HFF-Myc (cell line): ENCODE measurements around the gene ADAMTS17.

Experiments used
- DNase-seq: peaks from one replicate; pipeline ENCODE4 v3.0.0-alpha.2; 2011; ENCODE audit warnings: low read depth; ENCODE audit errors: extremely low read depth
- H3K4me3 ChIP-seq: replicated peaks from 2 replicates; pipeline ENCODE4 v1.5.1; 2011; ENCODE audit warnings: low read depth, mild to moderate bottlenecking, control low read depth, low read length
- CTCF ChIP-seq: IDR thresholded peaks from 2 replicates; pipeline ENCODE4 v1.5.1; 2012; ENCODE audit warnings: mild to moderate bottlenecking, low read depth, low read length, control low read depth; ENCODE audit errors: missing control alignments

The ADAMTS17 gene

DNA sequence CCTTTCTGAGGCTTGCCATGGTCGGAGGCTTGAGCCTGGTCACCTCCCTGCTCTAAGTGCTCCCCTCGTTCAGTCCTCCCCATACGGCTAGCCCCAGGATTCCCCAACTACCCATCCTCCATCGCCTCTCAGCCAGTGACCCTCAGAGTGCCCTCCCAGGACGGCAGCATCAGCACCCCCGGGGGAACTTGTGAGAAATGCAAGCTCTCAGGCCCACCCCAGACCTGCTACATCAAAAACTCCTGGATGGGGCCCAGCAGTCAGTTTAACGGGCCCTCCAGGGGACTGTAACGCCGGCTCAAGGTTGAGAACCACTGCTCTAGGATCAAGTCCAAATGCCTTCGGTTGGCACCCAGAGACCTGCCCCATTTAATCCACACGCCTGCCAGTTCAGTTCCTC lies 6.9 kb downstream of the ADAMTS17 start:
- TF ChIP-seq CTCF = no peak
- no peak overlapping the region for H3K4me3 ChIP-seq
- DNase-seq = no peak

GRCh38 chr15:100334456-100334855 lies 7.3 kb downstream of the ADAMTS17 start:
- DNase-seq = no peak
- TF ChIP-seq CTCF = no peak
- no peak overlapping the region for H3K4me3 ChIP-seq

DNA sequence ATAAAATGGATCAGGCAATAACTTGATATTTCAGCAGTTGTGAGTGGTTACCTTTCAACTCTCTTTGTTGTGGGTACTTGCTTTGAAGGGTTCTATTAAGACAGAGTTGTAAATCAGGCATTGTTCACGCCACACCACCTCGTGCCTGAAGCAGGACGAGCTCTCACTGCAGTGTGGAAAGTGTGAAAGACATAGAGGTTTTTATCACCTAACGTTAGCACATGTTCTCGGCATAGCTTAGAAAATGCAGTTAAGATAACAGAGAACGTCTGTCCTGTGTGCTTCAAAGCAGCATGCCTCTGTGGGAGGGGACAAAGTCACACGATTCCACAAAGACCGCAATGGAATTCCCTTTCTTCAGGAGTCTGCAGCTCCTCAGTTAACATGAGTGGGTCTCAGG lies 7.8 kb downstream of the ADAMTS17 start:
- no peak overlapping the region for H3K4me3 ChIP-seq
- DNase-seq = no peak

DNA sequence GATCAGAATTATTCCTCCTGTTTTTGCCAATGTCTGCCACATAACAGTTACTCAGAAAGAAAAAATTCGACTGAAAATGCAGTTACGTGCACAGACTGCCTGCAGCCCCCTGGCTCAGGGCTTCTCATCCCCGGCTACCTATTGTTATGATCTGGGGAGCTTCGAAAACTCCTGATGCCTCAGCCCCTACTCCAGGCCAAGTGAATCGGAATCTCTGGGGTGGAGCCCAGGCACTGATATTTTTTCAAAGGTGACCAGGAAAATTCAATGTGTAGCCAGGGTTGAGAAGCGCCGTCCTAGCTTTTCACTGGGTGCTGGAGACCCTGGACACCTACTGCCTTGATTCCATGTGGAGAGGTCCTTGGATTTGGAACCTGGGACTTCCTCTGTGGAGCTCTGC lies 8.5 kb downstream of the ADAMTS17 start:
- no peak overlapping the region for H3K4me3 ChIP-seq
- no peak for DNase-seq
- TF ChIP-seq CTCF = no peak

More for the DNA sequence above, 7.8 kb downstream of the ADAMTS17 start:
- no peak for TF ChIP-seq CTCF

- H3K4me3 ChIP-seq = no peak overlapping the region
- no peak for TF ChIP-seq CTCF
- no peak for DNase-seq
Observed at GRCh38 chr15:100332721-100333120, 9.1 kb downstream of the ADAMTS17 start.

DNA sequence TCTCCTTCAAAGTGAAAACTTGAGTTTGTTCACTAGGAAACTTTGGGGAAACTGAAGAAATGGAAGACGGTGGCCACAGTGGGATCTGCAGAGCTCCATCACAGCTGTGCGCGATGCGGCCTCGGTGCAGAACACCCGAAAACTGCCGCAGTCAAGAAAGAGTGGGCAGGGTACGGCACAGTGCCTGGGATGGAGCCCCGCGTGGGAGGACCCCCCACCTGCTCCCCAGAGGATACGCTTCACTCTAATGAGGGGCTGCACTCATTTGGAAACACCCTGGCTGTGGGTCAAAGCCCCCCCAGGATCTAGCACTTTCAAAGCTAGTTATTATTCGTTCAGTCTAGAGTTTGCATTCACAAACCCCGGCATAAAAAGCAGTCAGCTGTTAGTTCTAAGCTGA lies 9.5 kb downstream of the ADAMTS17 start:
- no peak for DNase-seq
- no peak overlapping the region for H3K4me3 ChIP-seq
- TF ChIP-seq CTCF = no peak

DNA sequence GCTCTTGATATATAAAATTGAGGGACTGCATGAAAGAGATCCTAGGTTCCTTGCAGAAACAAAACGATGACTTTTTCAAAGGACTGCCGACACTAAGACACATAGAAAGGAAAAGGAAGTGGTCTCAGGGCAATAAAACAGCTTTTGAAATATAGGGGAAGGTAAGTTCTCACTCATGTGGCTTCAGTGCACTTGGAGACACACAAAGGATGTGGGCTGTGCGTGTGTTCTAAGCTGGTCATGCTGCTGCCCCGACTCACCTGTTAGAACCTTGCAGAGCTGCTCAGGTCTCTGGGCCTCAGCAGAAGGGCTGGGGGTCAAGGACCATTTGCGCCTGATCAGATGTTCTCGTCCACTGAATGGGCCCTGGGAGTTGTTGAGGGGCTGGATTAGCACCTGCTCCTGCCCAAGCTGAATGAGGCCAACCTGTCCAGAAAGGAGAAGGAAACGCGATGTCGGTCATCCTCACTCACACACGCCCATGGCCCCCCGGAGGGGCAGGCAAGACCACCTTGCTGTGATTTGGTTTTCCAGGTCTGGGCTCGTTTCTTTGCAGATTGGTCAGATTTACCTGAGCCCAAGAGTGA lies 11.1 kb downstream of the ADAMTS17 start:
- no peak overlapping the region for H3K4me3 ChIP-seq
- DNase-seq = no peak
- no peak for TF ChIP-seq CTCF
